ENCODE data around the gene TENM4.

DNA sequence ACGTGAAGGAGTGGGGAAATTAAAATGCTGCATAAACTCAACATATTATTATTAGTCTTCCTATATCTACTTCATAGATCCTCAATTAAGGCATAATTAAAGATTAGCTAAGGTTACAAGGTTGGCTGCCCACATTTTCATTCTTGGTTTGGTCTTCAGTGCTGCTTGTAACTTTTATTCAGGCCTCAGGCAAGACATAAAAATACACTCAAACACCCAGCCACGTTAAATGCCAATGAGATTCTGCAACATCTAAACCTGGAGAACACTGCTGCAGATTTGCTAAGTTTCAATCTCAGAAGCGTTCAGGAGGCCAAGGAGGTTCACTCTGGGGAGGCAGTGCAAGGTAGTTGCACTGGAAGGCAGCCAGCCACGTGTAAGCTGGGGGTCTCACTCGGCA, 507.5 kb downstream of the TENM4 start:
- TF ChIP-seq TEAD4 (IDR thresholded peaks at IDR 0.05) (no peak), YY1 (IDR thresholded peaks at IDR 0.05; ENCODE audit: low read depth) (no peak)

Measured in Ishikawa (cell line).